Epithelial cell of esophagus (primary cell): Measurements from ENCODE around the gene FREM1.

Source experiments
- DNase-seq: peaks from one replicate; pipeline ENCODE4 v3.0.0; 2010; ENCODE audit warnings: low read depth
- H3K4me3 ChIP-seq: 2 replicates; pipeline ENCODE4 v1.5.1; 2011; ENCODE audit warnings: mild to moderate bottlenecking, low read length, control low read depth
- CTCF ChIP-seq: IDR thresholded peaks from 2 replicates; pipeline ENCODE4 v1.5.1; 2011; ENCODE audit warnings: low read depth, mild to moderate bottlenecking, low read length, control low read depth, inconsistent platforms; ENCODE audit not compliant: insufficient read depth; ENCODE audit errors: missing control alignments

The FREM1 gene

GRCh38 chr9:14819183-14819582, 91.0 kb downstream of the FREM1 start:
- H3K4me3 ChIP-seq: no peak overlapping the region
- no peak for TF ChIP-seq CTCF
- no peak for DNase-seq

DNA sequence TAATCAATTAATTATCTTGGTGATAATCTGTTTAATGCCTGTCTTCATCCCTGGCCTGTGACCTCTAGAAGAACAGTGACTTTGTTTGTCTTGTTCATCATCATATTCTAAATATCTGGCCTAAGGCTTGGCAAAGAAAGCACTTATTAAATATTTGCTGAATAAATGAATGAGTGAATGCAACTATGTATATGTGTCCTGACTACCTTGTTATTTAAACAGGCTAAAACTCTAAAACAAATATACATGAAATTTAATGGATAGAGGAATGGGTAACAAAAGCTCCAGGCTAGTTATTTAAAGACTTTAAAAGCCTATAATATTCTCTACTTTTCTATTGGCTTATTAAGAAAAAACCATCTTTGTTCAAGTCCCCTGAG, 96.0 kb downstream of the FREM1 start:
- no peak for TF ChIP-seq CTCF
- no peak overlapping the region for H3K4me3 ChIP-seq
- DNase-seq: no peak

DNA sequence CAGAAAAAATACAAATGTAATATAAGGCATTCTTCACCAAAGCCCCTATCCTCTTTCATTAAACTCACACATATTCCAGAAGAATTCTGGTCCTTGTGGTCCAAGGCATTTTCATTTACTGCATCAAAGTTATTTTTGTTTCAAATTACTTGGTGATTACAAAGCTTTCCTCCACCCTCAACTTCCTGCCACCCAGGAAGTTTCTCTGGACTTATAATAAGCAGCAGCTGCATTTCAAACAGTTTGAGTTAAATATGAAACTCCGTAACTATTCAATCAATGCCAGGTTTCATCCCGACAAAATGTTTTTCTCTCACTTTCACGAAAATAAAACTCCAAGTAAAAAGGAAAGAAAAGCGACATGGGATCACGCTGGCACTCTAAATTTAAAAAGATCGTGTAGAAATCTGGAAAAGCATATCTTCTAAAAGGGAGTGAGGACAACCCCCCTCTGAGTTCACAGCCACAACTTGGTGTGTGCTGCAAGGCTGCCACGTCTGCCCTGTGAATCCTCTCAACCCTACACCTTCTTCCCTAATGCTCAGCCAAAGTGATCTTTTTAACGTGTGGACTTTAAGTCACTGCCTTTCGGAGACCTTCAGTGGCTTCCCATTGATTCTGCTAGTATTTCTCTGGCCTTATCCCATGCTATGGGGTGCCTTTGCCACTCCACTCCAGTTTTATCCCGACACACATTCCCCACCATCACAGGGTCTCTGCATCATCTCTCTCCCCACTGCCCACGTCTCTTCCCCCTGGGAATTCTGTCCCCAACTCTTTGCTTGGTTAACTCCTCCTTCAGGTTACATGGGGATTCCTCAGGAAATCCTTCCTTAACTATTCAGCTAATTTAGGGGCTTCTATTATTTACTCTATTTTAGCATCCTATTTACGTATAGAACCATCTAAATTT, 96.6 kb downstream of the FREM1 start:
- no peak overlapping the region for H3K4me3 ChIP-seq
- no peak for DNase-seq
- no peak for TF ChIP-seq CTCF

GRCh38 chr9:14812806-14813205, 97.4 kb downstream of the FREM1 start:
- H3K4me3 ChIP-seq: no peak overlapping the region
- no peak for DNase-seq
- no peak for TF ChIP-seq CTCF

DNA sequence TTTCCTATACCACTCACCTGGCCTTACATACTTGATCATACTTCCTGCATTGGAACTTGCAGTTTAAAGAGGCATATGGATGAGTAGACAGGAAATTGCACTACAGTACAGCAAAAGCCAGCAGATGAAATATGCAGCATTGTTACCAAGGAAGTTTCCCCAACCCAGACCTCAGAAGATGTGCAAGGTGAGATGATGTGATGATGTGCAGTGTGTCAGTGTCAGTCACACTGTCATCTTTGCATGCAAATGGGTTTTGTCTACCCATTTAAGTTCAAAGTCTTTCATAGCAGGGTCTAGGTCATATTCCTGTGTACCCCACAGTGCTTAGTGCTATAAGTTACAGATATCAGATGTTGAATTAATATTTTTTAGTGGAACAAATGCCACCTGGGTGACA, 98.4 kb downstream of the FREM1 start:
- no peak overlapping the region for H3K4me3 ChIP-seq
- peak; percentile 3 for DNase-seq
- no peak for TF ChIP-seq CTCF

GRCh38 chr9:14806941-14807520, 103.2 kb downstream of the FREM1 start:
- TF ChIP-seq CTCF: no peak
- no peak overlapping the region for H3K4me3 ChIP-seq
- DNase-seq: peak; percentile 68
